ENCODE measurements around the gene OR6Y1.
A peak's percentile ranks its signal among the peaks of the same experiment; 100 is the strongest.

Gene OR6Y1

DNA sequence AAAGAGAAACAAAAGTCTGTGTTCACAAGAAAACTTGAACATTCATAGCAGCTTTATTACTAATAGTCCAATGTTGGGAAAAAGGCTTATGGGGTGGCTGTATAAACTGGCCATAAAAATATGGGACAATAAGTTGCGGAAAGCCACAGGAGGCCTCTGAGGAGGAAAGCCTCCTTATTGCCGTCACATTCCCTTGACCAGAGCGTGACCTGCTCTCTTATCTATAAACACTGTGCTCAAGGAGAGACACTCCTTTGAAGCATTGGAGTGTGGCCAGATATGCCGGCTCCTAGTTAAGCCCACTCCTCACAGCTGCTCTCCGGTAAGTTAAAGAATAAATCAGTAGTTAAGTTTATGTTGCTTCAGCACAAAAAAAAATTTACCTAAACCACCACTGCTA lies 19.7 kb downstream of the OR6Y1 start:
- no peak for DNase-seq (ENCODE audit: extremely low read depth, low read depth)
- H3K4me3 ChIP-seq (replicated peaks; ENCODE audit: low read depth, low read length): no peak overlapping the region
- TF ChIP-seq CTCF (IDR thresholded peaks at IDR 0.05; ENCODE audit: low read depth, low read length, missing control alignments): no peak

- peak; percentile 16 for DNase-seq (ENCODE audit: extremely low read depth, low read depth)
- no peak overlapping the region for H3K4me3 ChIP-seq (replicated peaks; ENCODE audit: low read depth, low read length)
- TF ChIP-seq CTCF (IDR thresholded peaks at IDR 0.05; ENCODE audit: low read depth, low read length, missing control alignments): peak; percentile 57
Measured at GRCh38 chr1:158527190-158527815, 26.9 kb downstream of the OR6Y1 start.

DNA sequence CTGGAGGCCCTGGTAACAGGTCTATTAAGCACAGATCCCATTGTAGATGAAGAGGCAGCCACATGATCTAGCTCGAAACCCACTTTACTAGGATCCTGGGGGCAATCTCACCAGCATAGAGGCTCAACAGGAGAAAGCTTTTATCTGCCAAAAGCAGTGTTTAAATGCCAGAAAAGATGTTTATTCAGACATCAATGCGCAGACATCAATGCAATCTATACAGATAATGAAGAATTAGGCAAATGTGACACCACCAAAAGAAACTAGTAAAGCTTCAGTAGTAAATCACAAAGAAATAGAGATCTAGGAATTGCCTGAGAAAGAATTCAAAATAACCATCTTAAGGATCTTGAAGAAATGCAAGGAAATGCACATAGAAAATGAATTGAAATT lies 32.5 kb downstream of the OR6Y1 start:
- H3K4me3 ChIP-seq (replicated peaks; ENCODE audit: low read depth, low read length): no peak overlapping the region
- no peak for TF ChIP-seq CTCF (IDR thresholded peaks at IDR 0.05; ENCODE audit: low read depth, low read length, missing control alignments)
- DNase-seq (ENCODE audit: extremely low read depth, low read depth): no peak

DNA sequence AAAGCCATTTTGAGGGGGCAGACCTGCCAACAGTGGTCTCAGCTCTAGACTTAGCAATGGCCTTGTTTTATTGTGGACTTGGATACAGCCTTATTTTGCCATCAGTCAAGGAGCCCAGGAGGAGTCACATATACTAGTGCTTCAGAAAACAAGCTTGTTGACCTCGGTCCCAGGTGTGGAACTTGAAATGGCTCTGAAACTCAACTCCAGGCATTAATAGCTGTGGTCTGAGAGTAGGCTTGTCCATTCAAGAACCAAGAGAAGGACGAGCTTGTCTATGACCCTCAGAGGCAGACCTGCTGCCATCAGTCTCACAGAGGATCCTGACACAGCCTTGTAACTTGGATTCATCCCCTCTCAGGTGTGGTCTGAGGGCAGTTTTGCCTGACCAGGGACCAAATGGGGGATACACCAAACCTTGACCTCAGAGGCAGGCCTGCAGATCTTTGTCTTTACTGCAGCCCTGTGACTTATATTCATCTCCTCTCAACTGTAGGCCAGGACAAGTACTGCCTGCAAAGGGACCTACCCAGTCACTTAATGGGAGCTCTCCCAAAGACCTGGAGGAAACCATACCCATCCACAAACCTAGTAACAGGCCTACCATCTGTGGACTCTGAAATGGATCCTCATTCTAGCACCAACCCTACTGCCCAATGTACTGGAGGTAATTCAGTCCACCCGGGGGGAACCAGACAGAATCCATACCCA lies 33.1 kb downstream of the OR6Y1 start:
- no peak for DNase-seq (ENCODE audit: extremely low read depth, low read depth)
- TF ChIP-seq CTCF (IDR thresholded peaks at IDR 0.05; ENCODE audit: low read depth, low read length, missing control alignments): no peak
- no peak overlapping the region for H3K4me3 ChIP-seq (replicated peaks; ENCODE audit: low read depth, low read length)

GRCh38 chr1:158520021-158520420 lies 34.2 kb downstream of the OR6Y1 start:
- no peak for DNase-seq (ENCODE audit: extremely low read depth, low read depth)
- no peak for TF ChIP-seq CTCF (IDR thresholded peaks at IDR 0.05; ENCODE audit: low read depth, low read length, missing control alignments)

DNA sequence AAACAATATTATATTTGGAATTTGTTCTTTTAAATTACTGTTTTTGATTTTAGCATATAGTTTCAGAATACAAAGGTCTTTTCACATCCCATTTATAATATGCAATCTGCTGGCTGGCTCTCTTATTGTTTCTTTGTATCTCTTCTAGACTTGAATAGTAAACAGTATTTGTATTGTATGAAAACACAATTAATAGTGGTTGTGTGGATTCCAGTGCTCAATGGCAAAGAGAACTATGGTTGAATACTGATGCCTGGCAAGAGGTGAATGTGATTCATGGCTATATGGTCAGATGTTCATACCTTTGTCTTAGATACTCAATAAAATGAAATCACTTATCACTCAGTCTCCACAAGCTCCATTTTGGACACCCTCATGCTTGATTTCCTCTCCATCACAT lies 37.2 kb downstream of the OR6Y1 start:
- no peak overlapping the region for H3K4me3 ChIP-seq (replicated peaks; ENCODE audit: low read depth, low read length)
- TF ChIP-seq CTCF (IDR thresholded peaks at IDR 0.05; ENCODE audit: low read depth, low read length, missing control alignments): no peak
- no peak for DNase-seq (ENCODE audit: extremely low read depth, low read depth)

More at GRCh38 chr1:158520021-158520420, 34.2 kb downstream of the OR6Y1 start:
- H3K4me3 ChIP-seq (replicated peaks; ENCODE audit: low read depth, low read length): no peak overlapping the region

All from HFF-Myc (cell line).